ENCODE data around the gene HSPD1. TPM values are rescaled to one million over a fixed set of nuclear protein-coding genes. Genes with fewer than 3 reads are reported as not detected.
A peak's percentile ranks its signal among the peaks of the same experiment; 100 is the strongest.

Gene HSPD1
- total RNA-seq, 1 donor from 2014 or later = 329 TPM

DNA sequence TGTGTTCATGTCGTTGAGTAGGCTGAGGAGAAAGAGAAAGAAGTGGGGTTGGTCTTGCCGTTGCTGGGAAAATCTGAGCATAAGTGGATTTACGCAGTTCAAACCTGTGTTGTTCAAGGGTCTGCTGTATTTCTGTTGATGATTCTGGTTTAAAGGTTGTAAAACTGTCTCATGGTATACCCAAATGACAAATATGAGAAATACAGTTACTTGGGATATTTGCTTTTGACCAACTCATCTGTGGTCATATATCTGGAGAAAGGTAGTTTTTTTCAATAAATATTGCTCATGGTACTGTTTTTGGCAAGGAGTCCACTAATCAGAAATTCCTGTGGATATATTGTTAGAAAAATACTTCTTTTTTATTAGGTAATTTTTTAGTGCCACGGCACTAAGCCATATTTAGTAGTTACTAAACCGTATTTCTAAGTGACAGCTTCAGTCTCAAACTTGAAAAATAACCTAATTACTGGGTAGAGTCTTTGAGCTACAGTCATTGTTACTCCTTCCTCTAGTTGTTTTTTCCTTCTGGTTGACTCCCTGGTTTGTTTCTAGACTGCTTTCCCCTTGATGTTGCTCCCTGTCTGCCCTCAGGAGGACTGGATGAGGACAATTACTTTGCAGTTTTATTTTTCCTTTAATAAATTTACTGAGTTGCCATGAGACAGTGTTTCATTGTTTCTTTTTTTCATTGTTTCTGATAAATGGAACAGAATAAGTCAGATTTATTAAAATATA, 47.7 kb upstream of the HSPD1 start:
- peaks cover 13% of the 10 kb centered on the region for H3K79me2 ChIP-seq (ENCODE audit: insufficient read depth, low read length)
- no peaks in the 10 kb centered on the region for H3K9me3 Mint-ChIP-seq (ENCODE audit: unreplicated experiment)
- H3K4me1 Mint-ChIP-seq (ENCODE audit: low read depth, unreplicated experiment) = no peaks in the 10 kb centered on the region
- no peaks in the 10 kb centered on the region for H3K4me1 ChIP-seq (ENCODE audit: insufficient read depth, low read length)
- H3K4me3 Mint-ChIP-seq (ENCODE audit: unreplicated experiment) = no peak overlapping the region
- H3K36me3 Mint-ChIP-seq (ENCODE audit: low read depth, unreplicated experiment) = peaks cover 11% of the 10 kb centered on the region
- no peak for TF ChIP-seq CTCF (IDR thresholded peaks at IDR 0.05; ENCODE audit: insufficient read depth, low read depth, low read length)
- no peak for TF ChIP-seq EZH2 (IDR thresholded peaks at IDR 0.05; ENCODE audit: insufficient read depth, low read length)
- no peak overlapping the region for H3K4me2 ChIP-seq (ENCODE audit: low read length)
- FAIRE-seq = no peak
- H4K20me1 ChIP-seq (ENCODE audit: insufficient read depth, low read length) = peaks cover 5% of the 10 kb centered on the region
- peaks cover 27% of the 10 kb centered on the region for H3K36me3 ChIP-seq (ENCODE audit: insufficient read depth, low read length)
- H3K27ac ChIP-seq (ENCODE audit: low read depth, low read length) = no peak overlapping the region
- H2AFZ ChIP-seq (ENCODE audit: low read depth, low read length) = no peak overlapping the region
- no peak overlapping the region for H3K4me3 ChIP-seq (ENCODE audit: insufficient read depth, low read depth, low read length)
- no peaks in the 10 kb centered on the region for H3K27me3 Mint-ChIP-seq (ENCODE audit: low read depth, unreplicated experiment)
- H3K9me3 ChIP-seq (ENCODE audit: insufficient read depth, low read depth, low read length) = no peaks in the 10 kb centered on the region
- peak overlapping the region; percentile 0 for H3K27ac Mint-ChIP-seq (ENCODE audit: unreplicated experiment)
- no peaks in the 10 kb centered on the region for H3K27me3 ChIP-seq (ENCODE audit: insufficient read depth, low read length)
- no peak for DNase-seq (ENCODE audit: low read depth)
- no peak overlapping the region for H3K9ac ChIP-seq (ENCODE audit: low read length)

DNA sequence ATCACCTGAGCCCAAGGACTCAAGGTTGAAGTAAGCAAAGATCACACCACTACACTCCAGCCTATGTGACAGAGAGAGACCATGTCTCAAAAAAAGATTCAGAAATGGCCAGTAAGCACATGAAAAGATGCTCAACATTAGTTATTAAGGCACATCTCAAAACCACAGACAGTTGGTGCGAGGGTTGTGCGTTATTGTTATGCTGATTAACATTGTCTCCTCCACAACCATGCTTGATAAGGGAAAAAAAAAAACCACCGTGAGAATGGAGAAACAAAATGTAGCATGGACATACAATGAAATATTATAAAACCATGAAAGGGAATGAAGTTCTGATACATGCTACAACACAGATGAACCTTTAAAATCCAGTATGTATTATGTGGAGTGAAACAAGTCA, 43.6 kb upstream of the HSPD1 start:
- no peaks in the 10 kb centered on the region for H3K9me3 Mint-ChIP-seq (ENCODE audit: unreplicated experiment)
- H3K27ac Mint-ChIP-seq (ENCODE audit: unreplicated experiment) = no peak overlapping the region
- Histone ChIP-seq H3K9ac (ENCODE audit: low read length) (no peak overlapping the region), H4K20me1 (ENCODE audit: insufficient read depth, low read length) (peaks cover 13% of the 10 kb centered on the region), H3K36me3 (ENCODE audit: insufficient read depth, low read length) (peaks cover 23% of the 10 kb centered on the region), H3K79me2 (ENCODE audit: insufficient read depth, low read length) (peaks cover 26% of the 10 kb centered on the region), H3K27ac (ENCODE audit: low read depth, low read length) (no peak overlapping the region), H2AFZ (ENCODE audit: low read depth, low read length) (no peak overlapping the region), H3K4me1 (ENCODE audit: insufficient read depth, low read length) (no peaks in the 10 kb centered on the region), H3K4me3 (ENCODE audit: insufficient read depth, low read depth, low read length) (no peak overlapping the region), H3K9me3 (ENCODE audit: insufficient read depth, low read depth, low read length) (no peaks in the 10 kb centered on the region), H3K4me2 (ENCODE audit: low read length) (no peak overlapping the region), H3K27me3 (ENCODE audit: insufficient read depth, low read length) (no peaks in the 10 kb centered on the region)
- FAIRE-seq (no peak), DNase-seq (ENCODE audit: low read depth) (no peak)
- H3K36me3 Mint-ChIP-seq (ENCODE audit: low read depth, unreplicated experiment) = peaks cover 16% of the 10 kb centered on the region
- TF ChIP-seq EZH2 (IDR thresholded peaks at IDR 0.05; ENCODE audit: insufficient read depth, low read length) = no peak
- no peak for TF ChIP-seq CTCF (IDR thresholded peaks at IDR 0.05; ENCODE audit: insufficient read depth, low read depth, low read length)
- H3K4me3 Mint-ChIP-seq (ENCODE audit: unreplicated experiment) = no peak overlapping the region
- H3K4me1 Mint-ChIP-seq (ENCODE audit: low read depth, unreplicated experiment) = peaks cover 3% of the 10 kb centered on the region
- no peaks in the 10 kb centered on the region for H3K27me3 Mint-ChIP-seq (ENCODE audit: low read depth, unreplicated experiment)

DNA sequence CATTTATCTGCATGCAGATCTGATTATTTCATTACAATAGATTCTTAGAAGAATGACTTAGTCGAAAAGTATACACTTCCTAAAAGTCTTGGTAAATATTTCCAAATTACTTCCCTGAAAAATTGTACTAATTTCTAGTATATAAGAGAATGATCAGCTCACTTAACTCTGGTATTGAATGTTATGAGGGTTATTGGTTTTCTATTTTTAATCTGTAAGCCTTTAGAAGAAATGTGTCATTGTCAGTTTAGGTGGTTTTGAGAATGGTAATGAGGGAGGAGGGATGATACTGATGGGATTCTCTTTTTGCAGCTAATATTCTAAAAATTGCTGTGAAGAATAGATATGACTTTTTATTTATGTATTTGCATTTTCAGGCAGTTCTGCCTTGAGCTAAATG, 40.1 kb upstream of the HSPD1 start:
- H3K4me2 ChIP-seq (ENCODE audit: low read length) = no peak overlapping the region
- Mint-ChIP-seq H3K4me1 (ENCODE audit: low read depth, unreplicated experiment) (peaks cover 3% of the 10 kb centered on the region), H3K27me3 (ENCODE audit: low read depth, unreplicated experiment) (no peaks in the 10 kb centered on the region), H3K9me3 (ENCODE audit: unreplicated experiment) (no peaks in the 10 kb centered on the region), H3K4me3 (ENCODE audit: unreplicated experiment) (no peak overlapping the region), H3K36me3 (ENCODE audit: low read depth, unreplicated experiment) (peaks cover 11% of the 10 kb centered on the region), H3K27ac (ENCODE audit: unreplicated experiment) (no peak overlapping the region)
- DNase-seq (ENCODE audit: low read depth) (no peak), FAIRE-seq (no peak)
- no peaks in the 10 kb centered on the region for H3K9me3 ChIP-seq (ENCODE audit: insufficient read depth, low read depth, low read length)
- H3K4me1 ChIP-seq (ENCODE audit: insufficient read depth, low read length) = no peaks in the 10 kb centered on the region
- H3K36me3 ChIP-seq (ENCODE audit: insufficient read depth, low read length) = peaks cover 16% of the 10 kb centered on the region
- no peak overlapping the region for H3K4me3 ChIP-seq (ENCODE audit: insufficient read depth, low read depth, low read length)
- H3K27me3 ChIP-seq (ENCODE audit: insufficient read depth, low read length) = no peaks in the 10 kb centered on the region
- H2AFZ ChIP-seq (ENCODE audit: low read depth, low read length) = no peak overlapping the region
- H3K79me2 ChIP-seq (ENCODE audit: insufficient read depth, low read length) = peaks cover 42% of the 10 kb centered on the region
- no peak overlapping the region for H3K27ac ChIP-seq (ENCODE audit: low read depth, low read length)
- TF ChIP-seq EZH2 (IDR thresholded peaks at IDR 0.05; ENCODE audit: insufficient read depth, low read length) (no peak), CTCF (IDR thresholded peaks at IDR 0.05; ENCODE audit: insufficient read depth, low read depth, low read length) (no peak)
- peaks cover 13% of the 10 kb centered on the region for H4K20me1 ChIP-seq (ENCODE audit: insufficient read depth, low read length)
- H3K9ac ChIP-seq (ENCODE audit: low read length) = no peak overlapping the region

Measured in astrocyte (in vitro differentiated cells and primary cell).